ENCODE measurements around the gene ETNPPL.

Gene ETNPPL

GRCh38 chr4:108783665-108784463 lies 21.0 kb upstream of the ETNPPL start:
- H3K4me3 ChIP-seq (ENCODE audit: low read length), result no peak overlapping the region
- peak; percentile 14 for TF ChIP-seq CTCF (IDR thresholded peaks at IDR 0.05; ENCODE audit: insufficient read depth, low read depth, low read length, missing control alignments)
- DNase-seq (ENCODE audit: low read depth), result peak; percentile 9

GRCh38 chr4:108779958-108780357 lies 17.1 kb upstream of the ETNPPL start:
- no peak for TF ChIP-seq CTCF (IDR thresholded peaks at IDR 0.05; ENCODE audit: insufficient read depth, low read depth, low read length, missing control alignments)
- no peak for DNase-seq (ENCODE audit: low read depth)
- no peak overlapping the region for H3K4me3 ChIP-seq (ENCODE audit: low read length)

- TF ChIP-seq CTCF (IDR thresholded peaks at IDR 0.05; ENCODE audit: insufficient read depth, low read depth, low read length, missing control alignments), result no peak
- H3K4me3 ChIP-seq (ENCODE audit: low read length), result no peak overlapping the region
- DNase-seq (ENCODE audit: low read depth), result peak; percentile 45
These were observed 14.5 kb upstream of the ETNPPL start for GRCh38 chr4:108777388-108777787.

- H3K4me3 ChIP-seq (ENCODE audit: low read length), result no peak overlapping the region
- no peak for DNase-seq (ENCODE audit: low read depth)
These were observed 13.1 kb upstream of the ETNPPL start for GRCh38 chr4:108775921-108776320.

GRCh38 chr4:108774809-108775530 lies 12.1 kb upstream of the ETNPPL start:
- no peak overlapping the region for H3K4me3 ChIP-seq (ENCODE audit: low read length)
- TF ChIP-seq CTCF (IDR thresholded peaks at IDR 0.05; ENCODE audit: insufficient read depth, low read depth, low read length, missing control alignments), result no peak
- DNase-seq (ENCODE audit: low read depth), result peak; percentile 8

More at GRCh38 chr4:108775921-108776320, 13.1 kb upstream of the ETNPPL start:
- no peak for TF ChIP-seq CTCF (IDR thresholded peaks at IDR 0.05; ENCODE audit: insufficient read depth, low read depth, low read length, missing control alignments)

GRCh38 chr4:108772402-108772801 lies 9.5 kb upstream of the ETNPPL start:
- H3K4me3 ChIP-seq (ENCODE audit: low read length), result no peak overlapping the region
- TF ChIP-seq CTCF (IDR thresholded peaks at IDR 0.05; ENCODE audit: insufficient read depth, low read depth, low read length, missing control alignments), result no peak
- no peak for DNase-seq (ENCODE audit: low read depth)
